HepG2 (cell line): ENCODE data around the gene CAVIN1. TPM values are rescaled to one million over a fixed set of nuclear protein-coding genes. Genes with fewer than 3 reads are reported as not detected.

Experiments
- ATAC-seq: fragments of 200-7000 bp; cut with Tn5 transposase; 3 replicates; pipeline ENCODE4 v1.9.1; 2020; ENCODE audit warnings: mild to moderate bottlenecking, moderate library complexity
- BruUV-seq: library from RNA; stranded (reverse); fragments of 400-500 nt; replicated peaks from 2 replicates; lab custom pipeline; 2021; lab: Mats Ljungman, UMichigan
- CTCF ChIA-PET: fragments of 300-600 bp; formaldehyde crosslinking; extraction: SDS; loops from one replicate; lab custom pipeline; 2021; ENCODE audit warnings: low total read pairs, inconsistent platforms, low intra/inter-chr PET ratio; lab: Yijun Ruan, JAX
- POLR2A ChIA-PET: fragments of 350-600 bp; sonication (Branson Sonifier 250); formaldehyde crosslinking; loops from one replicate; lab custom pipeline; 2020; ENCODE audit warnings: antibody characterized with exemption, inconsistent platforms; lab: Yijun Ruan, JAX
- DNase-seq: peaks from one replicate; pipeline ENCODE4 v3.0.0-alpha.2; 2015; ENCODE audit warnings: low spot score
- FAIRE-seq: peaks from 3 replicates; lab custom pipeline; 2011; peaks lifted over from hg19 to GRCh38; lab: Jason Lieb, UNC
- H2AFZ ChIP-seq: one replicate; pipeline ENCODE4 v1.6.1; 2011; ENCODE audit warnings: low read length, inconsistent platforms
- H3K27ac ChIP-seq: fragments of 300-600 bp; 3 replicates; pipeline ENCODE4 v1.8.0; 2011; ENCODE audit warnings: mixed run types, mild to moderate bottlenecking, mixed read lengths, low read length, inconsistent platforms; ENCODE audit not compliant: insufficient read depth; ENCODE audit errors: extremely low read length
- H3K27me3 ChIP-seq, 2 experiments: fragments of 200-600 bp in 1 of 2; 2 replicates in 1 of 2; 3 replicates in 1 of 2; pipeline versions ENCODE4 v1.6.0 to v1.8.0; 2011; ENCODE audit warnings: low read length in 2 of 2, mild to moderate bottlenecking in 2 of 2, moderate library complexity in 2 of 2, inconsistent platforms in 1 of 2; ENCODE audit not compliant: insufficient read depth in 2 of 2, control insufficient read depth in 1 of 2
- H3K36me3 ChIP-seq, 2 experiments: fragments of 200-600 bp in 1 of 2; replicated peaks in 1 of 2; 2 replicates in 1 of 2; 3 replicates in 1 of 2; pipeline versions ENCODE4 v1.5.1 to v1.8.0; 2011; ENCODE audit warnings: low read length in 2 of 2, inconsistent platforms in 1 of 2; ENCODE audit not compliant: insufficient read depth in 2 of 2, control insufficient read depth in 1 of 2
- H3K4me1 ChIP-seq: 2 replicates; pipeline ENCODE4 v1.5.1; 2012; ENCODE audit warnings: low read length, inconsistent platforms; ENCODE audit not compliant: insufficient read depth
- H3K4me2 ChIP-seq: 2 replicates; pipeline ENCODE4 v1.6.0; 2011; ENCODE audit warnings: low read depth, low read length, inconsistent platforms
- H3K4me3 ChIP-seq, 3 experiments: fragments of 200-600 bp in 1 of 3; sonication (generic), shearing (Covaris generic) in 1 of 3; replicated peaks in 1 of 3; 2 replicates each; pipeline ENCODE4 v1.5.1; 2011 to 2016; ENCODE audit warnings: low read length in 3 of 3, inconsistent platforms in 2 of 3, low read depth in 2 of 3, mild to moderate bottlenecking in 2 of 3, control low read depth in 1 of 3, mixed read lengths in 1 of 3; ENCODE audit not compliant: insufficient read depth in 1 of 3
- H3K79me2 ChIP-seq: one replicate; pipeline ENCODE4 v1.6.1; 2011; ENCODE audit warnings: low read length, inconsistent platforms; ENCODE audit not compliant: insufficient read depth
- H3K9ac ChIP-seq: 2 replicates; pipeline ENCODE4 v1.6.0; 2011; ENCODE audit warnings: mild to moderate bottlenecking, low read depth, low read length, inconsistent platforms; ENCODE audit not compliant: insufficient read depth
- H3K9me3 ChIP-seq: 2 replicates; pipeline ENCODE4 v1.5.1; 2012; ENCODE audit warnings: mild to moderate bottlenecking, low read length
- H4K20me1 ChIP-seq: 2 replicates; pipeline ENCODE4 v1.6.0; 2011; ENCODE audit warnings: inconsistent platforms, mild to moderate bottlenecking, low read length, moderate library complexity; ENCODE audit not compliant: insufficient read depth
- ATM ChIP-seq: fragments of 450-650 bp; IDR thresholded peaks from 2 replicates; pipeline ENCODE4 v1.7.1; 2017; ENCODE audit warnings: mild to moderate bottlenecking, borderline replicate concordance
- CC2D1A ChIP-seq: sonication (generic); formaldehyde crosslinking; IDR thresholded peaks from 2 replicates; pipeline ENCODE4 v1.8.1; 2023; ENCODE audit warnings: mild to moderate bottlenecking, missing genetic modification reagents
- FOXA1 ChIP-seq, 2 experiments: fragments of 450-650 bp in 1 of 2; sonication (generic) in 1 of 2; formaldehyde crosslinking in 1 of 2; IDR thresholded peaks; 2 replicates each; pipeline versions ENCODE4 v1.4.0 to v1.6.1; 2016 to 2020; ENCODE audit warnings: missing genetic modification reagents in 1 of 2
- GATAD2A ChIP-seq: IDR thresholded peaks from 2 replicates; pipeline ENCODE4 v1.6.1; 2016
- JUN ChIP-seq: sonication (generic); formaldehyde crosslinking; IDR thresholded peaks from 2 replicates; pipeline ENCODE4 v1.4.0; 2020; ENCODE audit warnings: mild to moderate bottlenecking, missing genetic modification reagents
- KAT7 ChIP-seq: IDR thresholded peaks from 2 replicates; pipeline ENCODE4 v1.6.1; 2018; ENCODE audit warnings: borderline replicate concordance, missing compliant biosample characterization
- MAFK ChIP-seq, 2 experiments: IDR thresholded peaks in 1 of 2; conservative IDR thresholded peaks in 1 of 2; 2 replicates each; pipeline ENCODE4 v1.6.1; 2011; ENCODE audit warnings: improper control_type of control experiment in 2 of 2, low read length in 2 of 2
- RARG ChIP-seq: sonication (generic); formaldehyde crosslinking; IDR thresholded peaks from 2 replicates; pipeline ENCODE4 v1.4.0; 2020; ENCODE audit warnings: low read depth, mild to moderate bottlenecking, missing genetic modification reagents
- RFX3 ChIP-seq: IDR thresholded peaks from 2 replicates; pipeline ENCODE4 v1.6.1; 2016; ENCODE audit warnings: missing biosample characterization, missing genetic modification reagents
- XBP1 ChIP-seq: sonication (generic); formaldehyde crosslinking; IDR thresholded peaks from 2 replicates; pipeline ENCODE4 v1.5.0; 2020; ENCODE audit warnings: missing genetic modification reagents
- ZNF343 ChIP-seq: sonication (generic); formaldehyde crosslinking; IDR thresholded peaks from 2 replicates; pipeline ENCODE4 v1.4.0; 2020; ENCODE audit warnings: mild to moderate bottlenecking, missing genetic modification reagents
- ZNF430 ChIP-seq: sonication (generic); formaldehyde crosslinking; IDR thresholded peaks from 2 replicates; pipeline ENCODE4 v1.9.0; 2021; ENCODE audit warnings: mild to moderate bottlenecking, missing genetic modification reagents
- ZNF44 ChIP-seq: sonication (generic); formaldehyde crosslinking; IDR thresholded peaks from 2 replicates; pipeline ENCODE4 v1.5.1; 2020; ENCODE audit warnings: mild to moderate bottlenecking, missing genetic modification reagents
- ZNF720 ChIP-seq: sonication (generic); formaldehyde crosslinking; IDR thresholded peaks from 2 replicates; pipeline ENCODE4 v1.4.0; 2020; ENCODE audit warnings: missing genetic modification reagents
- ZNF781 ChIP-seq: sonication (generic); formaldehyde crosslinking; IDR thresholded peaks from 2 replicates; pipeline ENCODE4 v1.5.1; 2020; ENCODE audit warnings: borderline replicate concordance, mild to moderate bottlenecking, missing genetic modification reagents; ENCODE audit errors: not compliant biosample characterization
- ZNF850 ChIP-seq: sonication (generic); formaldehyde crosslinking; conservative IDR thresholded peaks from 2 replicates; pipeline ENCODE4 v1.9.0; 2021; ENCODE audit warnings: mild to moderate bottlenecking, missing genetic modification reagents
- WGBS: methylation state at CpG from one replicate; pipeline ENCODE4 v1.1.6; 2017; ENCODE audit warnings: low lambda C conversion rate; 5-methylcytosine and 5-hydroxymethylcytosine counted together
- in situ Hi-C: cut with HindIII; loops from 2 replicates; pipeline ENCODE4 v1.10.0; 2017; ENCODE audit warnings: low pct_unique_long_range_greater_than_20kb; ENCODE audit not compliant: extremely low pct_ligation_motif_present
- intact Hi-C: fragments of 100-400 bp; cut with micrococcal nuclease; formaldehyde crosslinking; loops from one replicate; pipeline ENCODE4 v1.10.0; 2022; ENCODE audit not compliant: unreplicated experiment
- polyA plus RNA-seq, 8 experiments: library from polyadenylated mRNA; depleted of rRNA in 3 of 8; stranded (reverse) in 7 of 8; unstranded in 1 of 8; fragments of >200 nt; fragmentation: Illumina TruSeq in 4 of 8; extraction: Trizol in 4 of 8; gene quantifications; 2 replicates each; pipeline versions ENCODE4 v1.2.1 to v1.2.3, GENCODE V29; 2011 to 2016; ENCODE audit warnings: low read depth in 4 of 8, missing spikeins in 1 of 8, mixed read lengths in 1 of 8; ENCODE audit not compliant: insufficient read depth in 1 of 8
- total RNA-seq, 5 experiments: library from RNA; depleted of rRNA; stranded (reverse); fragments of >200 nt; fragmentation: Illumina TruSeq; extraction: Trizol; gene quantifications; 2 replicates each; pipeline ENCODE4 v1.2.3, GENCODE V29; 2016; ENCODE audit warnings: low read depth in 1 of 5
- TF ChIP-seq, protein P1 (sequence below): sonication (generic); formaldehyde crosslinking; IDR thresholded peaks from 2 replicates; pipeline ENCODE4 v1.4.0; 2020; ENCODE audit warnings: missing genetic modification reagents
- TF ChIP-seq, protein P2 (sequence below): sonication (generic); formaldehyde crosslinking; IDR thresholded peaks from 2 replicates; pipeline ENCODE4 v1.9.0; 2022; ENCODE audit warnings: missing genetic modification reagents, mild to moderate bottlenecking, borderline replicate concordance
- TF ChIP-seq, protein P3 (sequence below): sonication (generic); formaldehyde crosslinking; IDR thresholded peaks from 2 replicates; pipeline ENCODE4 v1.8.0; 2022; ENCODE audit warnings: missing genetic modification reagents, low read depth, mild to moderate bottlenecking, borderline replicate concordance

CAVIN1 gene
- total and polyA plus RNA-seq, 2 of the 13 experiments (the other 11 are each of a cell fraction or from before 2014, with no cell fraction given), result 15.9 to 25.5 TPM

DNA sequence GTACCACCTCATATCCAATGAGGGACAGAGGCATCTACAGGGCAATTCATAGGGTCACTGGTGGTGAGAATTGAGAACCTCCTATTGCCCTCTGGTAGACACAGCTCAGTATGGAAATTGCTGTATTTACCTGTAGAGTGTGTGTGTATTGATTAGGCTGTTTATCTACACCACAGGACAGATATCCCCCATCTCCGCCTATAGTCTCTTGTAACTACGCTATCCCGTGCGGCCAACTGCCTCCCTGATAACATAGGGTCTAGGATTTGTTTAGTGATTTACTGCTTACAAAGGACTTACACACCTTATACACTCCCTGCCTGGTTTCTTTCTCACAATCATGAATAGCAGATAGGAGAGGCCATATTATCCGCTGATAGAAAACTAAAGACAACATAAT lies 33.2 kb downstream of the CAVIN1 start (continued):
- TF ChIP-seq, protein P1, sequence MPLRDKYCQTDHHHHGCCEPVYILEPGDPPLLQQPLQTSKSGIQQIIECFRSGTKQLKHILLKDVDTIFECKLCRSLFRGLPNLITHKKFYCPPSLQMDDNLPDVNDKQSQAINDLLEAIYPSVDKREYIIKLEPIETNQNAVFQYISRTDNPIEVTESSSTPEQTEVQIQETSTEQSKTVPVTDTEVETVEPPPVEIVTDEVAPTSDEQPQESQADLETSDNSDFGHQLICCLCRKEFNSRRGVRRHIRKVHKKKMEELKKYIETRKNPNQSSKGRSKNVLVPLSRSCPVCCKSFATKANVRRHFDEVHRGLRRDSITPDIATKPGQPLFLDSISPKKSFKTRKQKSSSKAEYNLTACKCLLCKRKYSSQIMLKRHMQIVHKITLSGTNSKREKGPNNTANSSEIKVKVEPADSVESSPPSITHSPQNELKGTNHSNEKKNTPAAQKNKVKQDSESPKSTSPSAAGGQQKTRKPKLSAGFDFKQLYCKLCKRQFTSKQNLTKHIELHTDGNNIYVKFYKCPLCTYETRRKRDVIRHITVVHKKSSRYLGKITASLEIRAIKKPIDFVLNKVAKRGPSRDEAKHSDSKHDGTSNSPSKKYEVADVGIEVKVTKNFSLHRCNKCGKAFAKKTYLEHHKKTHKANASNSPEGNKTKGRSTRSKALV (CRISPR knock-in tag), result no peak
- peak; percentile 15 to 53; a peak in 2 of 4 replicates for TF ChIP-seq MAFK (conservative IDR thresholded peaks at IDR 0.05 in 1 of 2, IDR thresholded peaks at IDR 0.05 in 1 of 2; ENCODE audit: low read length in 2 of 2)
- TF ChIP-seq GATAD2A, result 0 out of 2 replicates have a peak, but pooled peaks have one; percentile 10
- TF ChIP-seq KAT7 (CRISPR knock-in tag), result no peak
- no peak for TF ChIP-seq ATM
- TF ChIP-seq RFX3 (CRISPR knock-in tag), result no peak
- no peak for TF ChIP-seq ZNF430 (CRISPR knock-in tag)

DNA sequence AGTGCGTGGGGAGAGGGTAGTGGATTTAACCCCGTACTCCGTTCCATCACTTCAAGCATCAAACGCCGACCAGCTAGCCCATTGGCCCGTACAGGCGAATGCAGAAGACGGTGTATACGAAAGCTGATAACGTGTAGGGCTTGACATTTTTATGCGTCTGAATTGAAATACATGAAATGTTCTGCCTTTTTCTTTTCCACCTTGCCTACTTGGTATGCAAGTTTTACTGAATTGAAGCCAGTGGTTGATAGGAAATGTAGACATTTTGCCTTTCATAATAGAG lies 34.0 kb downstream of the CAVIN1 start:
- peak overlapping the region; percentile 40; the same call in 1 of the 2 replicates for H3K9ac ChIP-seq
- in situ Hi-C loops, result no loop called here
- DNase-seq, result no peak
- BruUV-seq, result TSS peak; percentile 98
- 91% methylated on average over 11 of the region's 11 CpGs for WGBS
- peak overlapping the region; percentile 68 for H3K27ac ChIP-seq
- no peak overlapping the region for H3K4me3 ChIP-seq
- peaks cover 37% of the 10 kb centered on the region for H3K79me2 ChIP-seq
- CTCF ChIA-PET, result no interaction called here
- H3K4me1 ChIP-seq, result peaks cover 73% of the 10 kb centered on the region
- H3K4me2 ChIP-seq, result peak overlapping the region; percentile 38
- FAIRE-seq, result no peak
- peak overlapping the region; percentile 16 for H2AFZ ChIP-seq
- H3K36me3 ChIP-seq, result no peaks in the 10 kb centered on the region
- no peaks in the 10 kb centered on the region for H3K9me3 ChIP-seq
- POLR2A ChIA-PET, result interaction anchor here (1.0 to 3.1 kb wide), 32 partner anchors 10 to 701 kb away, joined by 3 to 57 read pairs (median 5); partner anchors contain the start of genes CAVIN1, DNAJC7, GHDC and RETREG3
- intact Hi-C loops, result no loop called here
- peaks cover 19% of the 10 kb centered on the region for H4K20me1 ChIP-seq
- no peaks in the 10 kb centered on the region; a peak in 1 of 5 replicates for H3K27me3 ChIP-seq
- no peak for ATAC-seq
- TF ChIP-seq, protein P2, sequence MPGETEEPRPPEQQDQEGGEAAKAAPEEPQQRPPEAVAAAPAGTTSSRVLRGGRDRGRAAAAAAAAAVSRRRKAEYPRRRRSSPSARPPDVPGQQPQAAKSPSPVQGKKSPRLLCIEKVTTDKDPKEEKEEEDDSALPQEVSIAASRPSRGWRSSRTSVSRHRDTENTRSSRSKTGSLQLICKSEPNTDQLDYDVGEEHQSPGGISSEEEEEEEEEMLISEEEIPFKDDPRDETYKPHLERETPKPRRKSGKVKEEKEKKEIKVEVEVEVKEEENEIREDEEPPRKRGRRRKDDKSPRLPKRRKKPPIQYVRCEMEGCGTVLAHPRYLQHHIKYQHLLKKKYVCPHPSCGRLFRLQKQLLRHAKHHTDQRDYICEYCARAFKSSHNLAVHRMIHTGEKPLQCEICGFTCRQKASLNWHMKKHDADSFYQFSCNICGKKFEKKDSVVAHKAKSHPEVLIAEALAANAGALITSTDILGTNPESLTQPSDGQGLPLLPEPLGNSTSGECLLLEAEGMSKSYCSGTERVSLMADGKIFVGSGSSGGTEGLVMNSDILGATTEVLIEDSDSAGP (CRISPR knock-in tag), result no peak
- TF ChIP-seq, protein P3, sequence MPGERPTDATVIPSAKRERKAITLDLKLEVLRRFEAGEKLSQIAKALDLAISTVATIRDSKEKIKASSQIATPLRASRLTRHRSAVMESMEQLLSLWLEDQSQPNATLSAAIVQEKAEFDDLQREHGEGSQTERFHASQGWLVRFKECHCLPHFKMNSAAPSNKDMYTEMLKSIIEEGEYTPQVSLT (CRISPR knock-in tag), result no peak
- TF ChIP-seq ZNF343 (CRISPR knock-in tag) (0 out of 2 replicates have a peak, but pooled peaks have one; percentile 14), KAT7 (CRISPR knock-in tag) (no peak), ZNF44 (CRISPR knock-in tag) (0 out of 2 replicates have a peak, but pooled peaks have one; percentile 7), FOXA1 (IDR thresholded peaks at IDR 0.05) (no peak), FOXA1 (CRISPR knock-in tag; IDR thresholded peaks at IDR 0.05) (no peak), ZNF850 (no peak), XBP1 (CRISPR knock-in tag) (0 out of 2 replicates have a peak, but pooled peaks have one; percentile 9), RARG (CRISPR knock-in tag) (0 out of 2 replicates have a peak, but pooled peaks have one; percentile 67), JUN (CRISPR knock-in tag) (no peak), ZNF720 (CRISPR knock-in tag) (no peak), CC2D1A (CRISPR knock-in tag) (0 out of 2 replicates have a peak, but pooled peaks have one; percentile 6), ZNF781 (CRISPR knock-in tag) (no peak)
